CD4-positive, alpha-beta T cell treated with Interleukin-15 for 1 hour (primary cell): ENCODE data around the gene TIPARP.
"Not testable (repeated sequence)": the region's sequence is repeated elsewhere in the genome, so short reads cannot be mapped to it uniquely, and the experiment has no call there.

Experiments
- DNase-seq: peaks from one replicate; pipeline ENCODE4 v3.0.0-alpha.2; 2020

Gene TIPARP

GRCh38 chr3:156648086-156648485 lies 26.3 kb upstream of the TIPARP start:
- no peak for DNase-seq

- DNase-seq, result no peak
Measured at GRCh38 chr3:156649681-156650080, 24.7 kb upstream of the TIPARP start.

GRCh38 chr3:156652661-156653060 lies 21.7 kb upstream of the TIPARP start:
- not testable (repeated sequence) for DNase-seq

GRCh38 chr3:156654834-156655233 lies 19.6 kb upstream of the TIPARP start:
- DNase-seq, result no peak

- DNase-seq, result no peak
Measured at GRCh38 chr3:156655819-156656550, 18.4 kb upstream of the TIPARP start.

- DNase-seq, result no peak
Measured at GRCh38 chr3:156657440-156657839, 16.9 kb upstream of the TIPARP start.

- no peak for DNase-seq
Measured at GRCh38 chr3:156657862-156658731, 16.3 kb upstream of the TIPARP start.

- DNase-seq, result no peak
Measured at GRCh38 chr3:156658732-156659090, 15.7 kb upstream of the TIPARP start.

- DNase-seq, result no peak
Measured at GRCh38 chr3:156659260-156659659, 15.1 kb upstream of the TIPARP start.

- no peak for DNase-seq
Measured at GRCh38 chr3:156661155-156661554, 13.2 kb upstream of the TIPARP start.

- DNase-seq, result no peak
Measured at GRCh38 chr3:156664011-156664830, 10.2 kb upstream of the TIPARP start.

GRCh38 chr3:156664831-156665178 lies 9.6 kb upstream of the TIPARP start:
- no peak for DNase-seq

- DNase-seq, result no peak
Measured at GRCh38 chr3:156665291-156665690, 9.1 kb upstream of the TIPARP start.

- DNase-seq, result no peak
Measured at GRCh38 chr3:156666073-156666472, 8.3 kb upstream of the TIPARP start.

GRCh38 chr3:156668073-156668763 lies 6.2 kb upstream of the TIPARP start:
- no peak for DNase-seq

GRCh38 chr3:156670077-156670476 lies 4.3 kb upstream of the TIPARP start:
- DNase-seq, result no peak

- no peak for DNase-seq
Measured at GRCh38 chr3:156670652-156671051, 3.7 kb upstream of the TIPARP start.

- DNase-seq, result no peak
Measured at GRCh38 chr3:156673732-156674045, 701 bp upstream of the TIPARP start.

- peak; percentile 31 for DNase-seq
Measured at GRCh38 chr3:156674911-156675829, 780 bp downstream of the TIPARP start.

GRCh38 chr3:156675830-156676767 lies 1.7 kb downstream of the TIPARP start:
- DNase-seq, result peak; percentile 24
